GM18868 (cell line): Measurements from ENCODE around the gene RPP14.
"Not testable (repeated sequence)": the region's sequence is repeated elsewhere in the genome, so short reads cannot be mapped to it uniquely, and the experiment has no call there.

Experiments
- ATAC-seq: cut with Tn5 transposase; IDR thresholded peaks from one replicate; pipeline ENCODE4 v1.9.1; 2021; ENCODE audit warnings: mild to moderate bottlenecking, moderate library complexity; ENCODE audit not compliant: unreplicated experiment

The RPP14 gene

GRCh38 chr3:58331593-58332152 lies 25.6 kb downstream of the RPP14 start:
- no peak for ATAC-seq

- ATAC-seq: peak; percentile 91
These were observed 26.6 kb downstream of the RPP14 start, which contains the start of gene PXK for GRCh38 chr3:58332575-58333188. PXK (plus strand) TSS chr3:58332892; CDS start chr3:58332989, 97 bp downstream.

DNA sequence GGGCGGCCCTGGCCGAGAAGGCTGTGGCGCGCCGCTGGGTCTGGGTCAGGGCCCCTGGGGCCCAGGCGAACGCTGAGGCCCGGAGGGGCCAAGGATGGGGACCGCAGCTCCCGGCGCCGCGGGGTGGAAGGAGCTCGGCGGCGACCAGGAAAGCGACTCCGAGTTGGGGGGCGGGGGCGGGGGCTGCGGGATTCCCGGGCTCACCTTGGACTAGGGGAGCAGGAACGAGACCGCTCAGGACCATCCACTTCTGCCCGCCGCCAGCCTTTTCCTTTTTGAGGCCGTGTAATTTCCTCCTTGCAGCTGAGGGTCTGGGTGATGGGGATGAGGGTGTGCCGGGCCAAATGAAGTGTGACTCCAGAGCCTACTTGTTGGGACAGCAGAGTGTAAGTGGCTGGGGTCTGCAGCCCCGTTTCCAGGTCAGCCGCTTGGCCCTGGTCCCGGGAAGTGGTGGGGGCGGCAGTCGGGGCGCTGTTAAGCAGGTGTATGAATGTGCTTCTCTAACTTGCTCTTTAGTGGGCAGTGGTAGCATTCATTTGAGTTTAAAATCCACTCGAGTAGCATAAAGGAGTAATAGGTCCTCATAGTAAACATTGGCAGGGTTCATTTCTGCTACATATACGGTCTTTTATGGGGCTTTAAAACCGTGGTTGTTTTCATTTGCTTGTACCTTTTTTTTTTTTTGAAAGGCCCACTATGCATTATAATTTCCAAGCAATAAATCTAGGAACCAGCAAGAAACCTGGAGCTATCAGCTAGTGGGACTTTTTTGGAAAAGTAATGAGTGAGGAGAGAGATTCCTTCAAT lies 27.4 kb downstream of the RPP14 start:
- peak; percentile 39 for ATAC-seq

GRCh38 chr3:58334013-58334321 lies 27.9 kb downstream of the RPP14 start:
- ATAC-seq: no peak

DNA sequence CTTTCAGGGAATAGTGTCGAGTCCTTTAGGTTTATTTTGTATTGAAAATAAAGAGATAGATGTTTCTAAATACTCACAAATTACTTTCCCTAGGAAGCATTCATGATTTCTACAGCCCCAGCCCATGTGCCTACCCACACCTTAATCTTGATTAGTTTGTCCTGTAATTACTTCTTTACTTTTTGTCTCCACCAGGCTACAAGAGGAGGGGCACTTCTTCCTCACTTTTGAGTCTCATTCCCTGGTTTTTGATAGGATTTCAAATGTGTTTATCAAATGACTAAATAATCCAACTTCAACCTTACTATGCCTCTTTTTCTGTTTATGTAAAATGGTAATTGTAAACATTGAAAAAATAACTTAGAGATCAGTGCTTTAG lies 28.4 kb downstream of the RPP14 start:
- ATAC-seq: no peak

GRCh38 chr3:58335652-58335947 lies 29.6 kb downstream of the RPP14 start:
- ATAC-seq: no peak

DNA sequence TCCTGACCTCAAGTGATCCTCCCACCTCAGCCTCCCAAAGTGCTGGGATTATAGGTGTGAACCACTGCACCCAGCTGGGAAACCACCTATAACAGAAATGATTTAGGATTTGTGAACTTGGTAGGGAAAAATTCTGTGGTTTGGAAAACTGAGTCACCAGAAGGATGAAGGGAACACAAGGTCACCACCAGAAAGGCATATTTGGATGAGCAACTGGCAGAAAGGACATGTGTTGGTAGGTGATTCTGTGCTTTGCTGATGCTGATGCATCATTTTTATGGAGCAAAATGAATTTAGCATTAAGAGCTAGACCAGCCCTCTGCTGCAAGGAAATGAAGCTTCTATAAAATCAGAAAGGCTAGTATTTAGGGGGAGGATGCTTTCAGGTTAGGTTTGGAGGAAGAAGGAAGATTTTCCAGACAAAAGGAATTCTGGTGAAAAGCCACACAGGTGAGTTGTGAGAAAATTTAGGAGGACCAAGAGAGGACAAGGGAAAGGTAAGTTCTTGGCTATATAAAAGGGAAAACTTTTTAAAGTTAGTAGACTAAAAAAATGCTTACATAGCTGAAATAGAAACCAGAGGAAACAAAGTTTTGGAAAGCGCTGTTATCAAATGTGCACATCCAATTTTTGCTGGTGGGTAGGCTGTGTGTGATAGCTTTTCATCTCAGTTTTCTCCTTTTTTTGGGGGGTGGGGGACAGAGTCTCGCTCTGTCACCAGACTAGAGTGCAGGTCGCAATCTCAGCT lies 30.3 kb downstream of the RPP14 start:
- no peak for ATAC-seq

GRCh38 chr3:58337190-58337589 lies 31.1 kb downstream of the RPP14 start:
- ATAC-seq: no peak

- ATAC-seq: not testable (repeated sequence)
These were observed 33.1 kb downstream of the RPP14 start for GRCh38 chr3:58339146-58339545.

DNA sequence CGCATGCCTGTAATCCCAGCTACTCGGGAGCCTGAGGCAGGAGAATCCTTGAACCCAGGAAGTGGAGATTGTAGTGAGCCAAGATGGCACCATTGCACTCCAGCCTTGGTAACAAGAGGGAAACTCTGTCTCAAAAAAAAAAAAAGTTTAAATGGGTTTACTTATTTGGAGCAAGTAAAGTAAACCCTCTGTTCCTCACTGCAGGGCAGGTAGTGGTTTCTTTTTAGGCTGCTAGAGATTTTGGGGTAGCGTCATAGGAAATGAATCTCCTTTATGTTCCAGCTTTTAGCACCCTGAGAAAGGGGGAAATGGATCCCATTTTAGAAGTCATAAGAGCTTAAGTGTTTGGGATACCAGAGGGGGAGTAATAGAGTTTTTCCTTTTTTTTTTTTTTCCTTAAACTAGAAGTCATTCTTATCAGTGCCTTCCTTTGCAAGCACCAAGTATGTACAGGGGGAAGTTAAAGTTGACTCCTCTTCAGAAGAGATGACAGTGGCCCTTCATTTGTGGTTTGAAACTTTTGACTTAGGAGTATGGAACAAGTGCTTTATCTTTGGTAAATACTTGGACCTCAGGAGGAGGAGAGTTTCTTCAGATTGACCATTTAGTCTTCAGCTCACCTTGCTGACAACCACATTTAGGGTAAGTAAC lies 34.7 kb downstream of the RPP14 start:
- no peak for ATAC-seq

DNA sequence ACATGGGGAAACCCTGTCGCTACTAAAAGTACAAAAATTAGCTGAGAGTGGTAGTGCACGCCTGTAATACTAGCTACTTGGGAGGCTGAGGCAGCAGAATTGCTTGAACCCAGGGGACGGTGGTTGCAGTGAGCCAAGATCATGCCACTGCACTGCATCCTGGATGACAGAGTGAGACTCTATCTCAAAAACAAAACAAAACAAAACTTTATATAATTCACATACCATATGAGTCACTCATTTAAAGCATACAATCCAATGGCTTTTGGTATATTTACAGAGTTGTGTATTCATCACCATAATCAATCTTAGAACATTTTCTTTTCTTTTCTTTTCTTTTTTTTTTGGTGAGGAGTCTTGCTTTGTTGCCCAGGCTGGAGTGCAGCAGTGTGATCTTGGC lies 35.3 kb downstream of the RPP14 start:
- ATAC-seq: no peak

GRCh38 chr3:58342676-58343075 lies 36.6 kb downstream of the RPP14 start:
- ATAC-seq: no peak

GRCh38 chr3:58345457-58345856 lies 39.4 kb downstream of the RPP14 start:
- no peak for ATAC-seq

DNA sequence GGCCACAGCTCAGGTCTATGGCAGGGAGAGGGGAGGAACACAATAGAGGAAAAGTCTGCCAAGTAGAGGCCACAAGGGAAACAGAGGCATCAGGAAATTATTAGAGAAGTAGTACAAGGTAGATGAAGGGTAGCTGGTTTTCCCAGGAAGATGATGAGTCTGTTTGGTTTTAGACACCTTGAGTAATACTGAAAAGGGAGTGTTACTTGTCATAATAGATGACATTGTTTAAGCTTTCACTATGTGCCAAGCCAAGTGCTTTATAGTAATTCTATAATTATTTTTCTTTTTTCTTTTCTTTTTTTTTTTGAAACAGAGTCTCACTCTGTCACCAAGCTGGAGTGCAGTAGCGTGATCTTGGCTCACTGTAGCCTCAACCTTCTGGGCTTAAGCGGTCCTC lies 40.3 kb downstream of the RPP14 start:
- no peak for ATAC-seq

DNA sequence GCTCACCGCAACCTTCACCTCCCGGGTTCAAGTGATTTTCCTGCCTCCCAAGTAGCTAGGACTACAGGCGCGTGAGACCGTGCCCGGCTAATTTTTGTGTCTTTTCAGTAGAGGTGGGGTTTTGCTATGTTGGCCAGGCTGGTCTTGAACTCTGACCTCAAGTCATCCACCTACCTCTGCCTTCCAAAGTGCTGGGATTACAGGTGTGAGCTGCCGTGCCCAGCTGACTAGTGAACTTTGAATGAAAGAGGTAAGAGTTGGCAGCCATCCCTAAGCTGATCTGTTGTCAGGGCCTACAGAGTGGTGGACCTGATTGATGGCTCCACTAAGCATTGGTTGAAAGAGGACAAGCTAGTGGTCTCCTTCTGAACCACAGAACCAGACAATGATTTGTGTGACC lies 41.9 kb downstream of the RPP14 start:
- no peak for ATAC-seq

GRCh38 chr3:58349792-58350626 lies 44.0 kb downstream of the RPP14 start:
- peak; percentile 83 for ATAC-seq

DNA sequence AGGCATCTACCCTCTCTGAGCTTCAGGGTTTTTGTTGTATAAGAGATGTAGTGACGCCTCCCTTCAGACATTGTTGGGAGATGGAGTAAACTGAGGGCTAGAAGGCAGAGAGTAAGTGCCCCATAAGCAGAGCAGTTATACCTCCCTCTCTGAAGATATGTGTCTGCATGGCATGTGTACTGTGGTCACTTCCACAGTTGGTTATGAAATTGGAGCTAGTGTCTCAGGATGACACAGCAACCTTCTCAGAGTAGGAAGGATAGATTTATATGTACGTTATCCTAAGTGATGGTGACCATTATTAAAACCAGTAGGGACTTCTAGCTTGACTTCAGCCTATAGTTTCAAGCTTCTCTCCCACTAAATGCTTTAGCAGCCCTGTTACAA lies 44.6 kb downstream of the RPP14 start:
- no peak for ATAC-seq

DNA sequence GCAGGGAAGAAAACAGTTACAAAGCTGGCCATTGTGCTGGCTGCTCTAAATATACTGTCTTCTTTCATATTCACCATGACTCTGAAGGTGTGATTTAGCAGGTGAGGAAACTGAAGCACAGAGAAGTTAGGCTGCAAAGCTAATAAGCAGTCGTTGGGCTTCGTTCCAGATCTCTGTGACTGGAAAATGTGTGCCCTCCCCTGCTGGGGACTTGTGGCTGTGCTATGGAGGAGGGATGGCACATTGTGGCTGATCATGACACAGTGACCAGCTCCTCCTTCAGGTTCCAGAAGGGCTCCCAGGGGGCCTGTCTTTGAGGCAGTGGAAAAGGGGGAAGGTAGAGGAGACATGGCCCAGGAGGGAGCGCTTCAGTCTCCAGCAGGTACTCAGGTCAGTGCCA lies 45.9 kb downstream of the RPP14 start:
- ATAC-seq: peak; percentile 15

- no peak for ATAC-seq
These were observed 46.6 kb downstream of the RPP14 start for GRCh38 chr3:58352626-58353025.

DNA sequence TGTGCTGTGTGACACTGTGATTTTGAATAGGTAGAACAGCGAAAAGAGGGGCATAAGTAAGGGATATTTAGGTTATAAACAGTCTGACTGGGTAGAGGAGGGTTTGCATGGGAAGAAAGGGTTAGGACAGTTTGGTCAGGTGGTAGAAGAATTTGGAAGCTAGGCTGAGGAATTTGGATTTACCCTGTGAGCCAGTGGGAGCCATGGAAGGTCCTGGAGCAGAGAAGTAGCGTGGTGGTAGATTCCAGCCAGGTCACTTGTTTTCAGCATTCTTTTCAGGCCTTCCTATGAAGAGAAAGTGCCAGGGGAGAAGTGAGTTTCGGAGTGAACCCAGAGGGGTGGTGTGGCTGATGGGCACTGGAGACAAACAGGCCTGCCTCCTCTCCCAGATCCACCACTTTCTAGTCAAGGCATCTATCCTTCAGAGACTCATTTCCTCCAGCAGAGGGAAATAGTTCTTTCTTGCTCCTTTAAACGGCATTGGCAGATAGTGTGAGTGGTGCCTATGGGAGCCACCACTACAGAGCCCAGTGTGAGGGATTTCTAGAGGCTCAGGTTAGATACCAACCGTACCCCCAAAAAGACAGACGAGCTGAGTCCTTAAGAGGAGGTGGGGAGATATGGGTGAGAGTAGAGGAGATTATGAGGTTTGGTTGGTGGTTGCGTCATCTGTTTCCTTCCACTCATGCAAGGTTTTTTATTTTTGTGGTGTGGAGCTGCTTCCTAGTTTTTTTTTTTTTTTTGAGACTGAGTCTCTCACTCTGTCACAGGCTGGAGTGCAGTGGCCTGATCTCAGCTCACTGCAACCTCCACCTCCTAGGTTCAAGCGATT lies 47.9 kb downstream of the RPP14 start:
- peak; percentile 21 for ATAC-seq
